ENCODE measurements around the gene C5orf46.

- TF ChIP-seq CTCF (conservative IDR thresholded peaks at IDR 0.05; ENCODE audit: low read length) (no peak), EZH2phosphoT487 (IDR thresholded peaks at IDR 0.05; ENCODE audit: borderline replicate concordance, low read depth, low read length) (no peak)
Observed at GRCh38 chr5:147913786-147914185, 7.4 kb upstream of the C5orf46 start.
